A549 (cell line): ENCODE measurements around the gene MYO1E. TPM values are rescaled to one million over a fixed set of nuclear protein-coding genes. Genes with fewer than 3 reads are reported as not detected.

ENCODE experiments used
- ATAC-seq, 2 experiments: fragments of 200-7000 bp in 1 of 2; fragments of >200 bp in 1 of 2; cut with Nextera tagmentation in 1 of 2; cut with Tn5 transposase in 1 of 2; 3 replicates each; pipeline versions ENCODE4 v1.8.0 to v1.9.1; 2018 to 2020; ENCODE audit warnings: mild to moderate bottlenecking in 1 of 2, moderate library complexity in 1 of 2
- CTCF ChIA-PET: fragments of 300-600 bp; sonication (Branson Sonifier 250); formaldehyde crosslinking; extraction: SDS; loops from one replicate; lab custom pipeline; 2021; ENCODE audit warnings: antibody characterized with exemption, inconsistent platforms; lab: Yijun Ruan, JAX
- POLR2A ChIA-PET: fragments of 350-600 bp; formaldehyde crosslinking; extraction: SDS; loops from one replicate; lab custom pipeline; 2021; ENCODE audit warnings: antibody characterized with exemption, inconsistent platforms; lab: Yijun Ruan, JAX
- DNase-seq, 2 experiments: peaks; one replicate each; pipeline versions ENCODE4 v3.0.0 to v3.0.0-alpha.2; 2011 to 2016; ENCODE audit warnings: low read depth in 1 of 2, low spot score in 1 of 2
- FAIRE-seq: peaks from 2 replicates; lab custom pipeline; 2011; peaks lifted over from hg19 to GRCh38; lab: Jason Lieb, UNC
- H3K27ac ChIP-seq, 2 experiments: fragments of >200 bp; sonication (Bioruptor Twin); formaldehyde crosslinking; 3 replicates each; pipeline ENCODE4 v1.5.1; 2016 to 2017
- H3K4me1 ChIP-seq: fragments of >200 bp; sonication (Bioruptor Twin); formaldehyde crosslinking; 3 replicates; pipeline ENCODE4 v1.6.1; 2016
- H3K4me2 ChIP-seq: fragments of >200 bp; sonication (Bioruptor Twin); formaldehyde crosslinking; 3 replicates; pipeline ENCODE4 v1.6.1; 2016
- H3K4me3 ChIP-seq: fragments of >200 bp; sonication (Bioruptor Twin); formaldehyde crosslinking; 3 replicates; pipeline ENCODE4 v1.5.1; 2016
- H3K9me3 ChIP-seq: fragments of >200 bp; sonication (Bioruptor Twin); formaldehyde crosslinking; 3 replicates; pipeline ENCODE4 v1.6.1; 2016
- ATOH8 ChIP-seq: fragments of 250-450 bp; sonication (Bioruptor Pico); IDR thresholded peaks from 2 replicates; pipeline ENCODE4 v1.5.0; 2020; ENCODE audit warnings: low read depth, mild to moderate bottlenecking, moderate library complexity
- BHLHE40 ChIP-seq: IDR thresholded peaks from 2 replicates; pipeline ENCODE4 v1.6.1; 2012; ENCODE audit warnings: low read depth, low read length, inconsistent platforms
- CBX2 ChIP-seq: fragments of 200-600 bp; sonication (generic); IDR thresholded peaks from 2 replicates; pipeline ENCODE4 v1.6.1; 2016; ENCODE audit warnings: low read depth, mild to moderate bottlenecking, borderline replicate concordance
- CEBPB ChIP-seq, 2 experiments: fragments of >200 bp in 1 of 2; sonication (Bioruptor Twin) in 1 of 2; formaldehyde crosslinking in 1 of 2; IDR thresholded peaks; 2 replicates each; pipeline ENCODE4 v1.6.1; 2012 to 2016
- CHD4 ChIP-seq: fragments of 200-600 bp; sonication (generic); IDR thresholded peaks from 2 replicates; pipeline ENCODE4 v1.6.1; 2016; ENCODE audit warnings: antibody characterized with exemption, mild to moderate bottlenecking, borderline replicate concordance
- EHF ChIP-seq: fragments of 250-450 bp; sonication (Bioruptor Pico); IDR thresholded peaks from 2 replicates; pipeline ENCODE4 v1.5.0; 2020; ENCODE audit warnings: mild to moderate bottlenecking
- ELK1 ChIP-seq: fragments of 150-350 bp; IDR thresholded peaks from 2 replicates; pipeline ENCODE4 v1.6.1; 2014; ENCODE audit warnings: low read depth, mild to moderate bottlenecking, low read length
- ESRRA ChIP-seq: fragments of 150-350 bp; IDR thresholded peaks from 2 replicates; pipeline ENCODE4 v1.6.1; 2014; ENCODE audit warnings: mild to moderate bottlenecking, low read length, borderline replicate concordance
- HMGXB4 ChIP-seq: fragments of 250-450 bp; sonication (Bioruptor Pico); IDR thresholded peaks from 2 replicates; pipeline ENCODE4 v1.5.0; 2021; ENCODE audit warnings: mild to moderate bottlenecking, moderate library complexity, borderline replicate concordance
- JUN ChIP-seq, 2 experiments: fragments of >200 bp; sonication (Bioruptor Twin); formaldehyde crosslinking; IDR thresholded peaks; 2 replicates in 1 of 2; 3 replicates in 1 of 2; pipeline ENCODE4 v1.6.1; 2016 to 2017
- KDM1A ChIP-seq: fragments of 200-600 bp; sonication (generic); IDR thresholded peaks from 2 replicates; pipeline ENCODE4 v1.6.1; 2016; ENCODE audit warnings: low read depth, mild to moderate bottlenecking
- KDM5A ChIP-seq: fragments of 200-600 bp; sonication (generic); IDR thresholded peaks from 2 replicates; pipeline ENCODE4 v1.6.1; 2016; ENCODE audit warnings: antibody characterized with exemption, mild to moderate bottlenecking
- MAZ ChIP-seq: fragments of 150-350 bp; IDR thresholded peaks from 2 replicates; pipeline ENCODE4 v1.6.1; 2014; ENCODE audit warnings: antibody characterized with exemption, low read depth, low read length, borderline replicate concordance
- NFE2L2 ChIP-seq: fragments of 150-350 bp; conservative IDR thresholded peaks from 2 replicates; pipeline ENCODE4 v1.6.1; 2014; ENCODE audit warnings: low read length
- NPAS2 ChIP-seq: fragments of 250-450 bp; sonication (Bioruptor Pico); IDR thresholded peaks from 2 replicates; pipeline ENCODE4 v1.8.0; 2022; ENCODE audit warnings: mild to moderate bottlenecking, moderate library complexity, borderline replicate concordance
- PHF8 ChIP-seq: fragments of 200-600 bp; sonication (generic); IDR thresholded peaks from 2 replicates; pipeline ENCODE4 v1.6.1; 2016; ENCODE audit warnings: low read depth, mild to moderate bottlenecking, antibody characterized with exemption, moderate library complexity, borderline replicate concordance
- RARB ChIP-seq: fragments of 250-450 bp; sonication (Bioruptor Pico); IDR thresholded peaks from 2 replicates; pipeline ENCODE4 v1.8.0; 2021; ENCODE audit warnings: mild to moderate bottlenecking, moderate library complexity
- REST ChIP-seq: fragments of 200-600 bp; sonication (generic); IDR thresholded peaks from 2 replicates; pipeline ENCODE4 v1.6.1; 2016; ENCODE audit warnings: antibody characterized with exemption, mild to moderate bottlenecking, moderate library complexity
- RFX5 ChIP-seq: fragments of 450-650 bp; IDR thresholded peaks from 2 replicates; pipeline ENCODE4 v1.7.1; 2014; ENCODE audit warnings: antibody characterized with exemption, mild to moderate bottlenecking, moderate library complexity
- SREBF2 ChIP-seq: fragments of 450-650 bp; IDR thresholded peaks from 2 replicates; pipeline ENCODE4 v1.6.1; 2014; ENCODE audit warnings: mild to moderate bottlenecking, moderate library complexity
- TFCP2L1 ChIP-seq: fragments of 250-450 bp; sonication (Bioruptor Pico); IDR thresholded peaks from 2 replicates; pipeline ENCODE4 v1.5.0; 2021; ENCODE audit warnings: mild to moderate bottlenecking
- TP53 ChIP-seq: fragments of 250-450 bp; sonication (Bioruptor Pico); IDR thresholded peaks from 2 replicates; pipeline ENCODE4 v1.5.0; 2021; ENCODE audit warnings: mild to moderate bottlenecking, moderate library complexity
- USF2 ChIP-seq: fragments of 450-650 bp; IDR thresholded peaks from 2 replicates; pipeline ENCODE4 v1.6.1; 2014; ENCODE audit warnings: antibody characterized with exemption
- ZC3H11A ChIP-seq: fragments of 450-650 bp; IDR thresholded peaks from 2 replicates; pipeline ENCODE4 v1.6.1; 2014; ENCODE audit warnings: antibody characterized with exemption, mild to moderate bottlenecking
- WGBS: methylation state at CpG from one replicate; pipeline ENCODE4 v1.1.6; 2017; ENCODE audit errors: missing lambda C conversion rate; 5-methylcytosine and 5-hydroxymethylcytosine counted together
- polyA plus RNA-seq, 4 experiments: library from polyadenylated mRNA; depleted of rRNA in 3 of 4; stranded (reverse); fragments of >200 nt; fragmentation: RNase III in 1 of 4; extraction: RNeasy Plus Mini Kit Qiagen cat#74134 plus additional on column Dnase treatment in 1 of 4; gene quantifications; 2 replicates in 3 of 4; 3 replicates in 1 of 4; pipeline ENCODE4 v1.2.3, GENCODE V29; 2011 to 2017

Gene MYO1E
- polyA plus RNA-seq, 2 of the 4 experiments (the other 2 are of a cell fraction), result 202 to 497 TPM

- no peaks in the 10 kb centered on the region for H3K9me3 ChIP-seq
- POLR2A ChIA-PET, result interaction anchor here (0.7 kb wide), 1 partner anchor 39 kb away, joined by 4 read pairs; the partner anchor contains the start of gene MYO1E
- TF ChIP-seq BHLHE40 (no peak), REST (no peak), RFX5 (no peak), MAZ (no peak), JUN (IDR thresholded peaks at IDR 0.05) (no peak), CEBPB (IDR thresholded peaks at IDR 0.05) (peak in 1 of 2 experiments; percentile 43; a peak in 2 of 4 replicates), NFE2L2 (no peak), NPAS2 (CRISPR knock-in tag) (no peak)
- TF ChIP-seq, all 56 proteins: peak for 1
- Histone ChIP-seq H3K4me1 (peaks cover 81% of the 10 kb centered on the region), H3K4me3 (no peak overlapping the region), H3K4me2 (peak overlapping the region; percentile 77), H3K27ac (peak overlapping the region; percentile 9 to 85; a peak in 4 of 6 replicates)
- CTCF ChIA-PET, result interaction anchor here (1.2 to 1.8 kb wide), 2 partner anchors 54 to 160 kb away, joined by 3 to 4 read pairs; no protein-coding TSS in a partner anchor
- no peak for ATAC-seq
- 76% methylated on average over 3 of the region's 3 CpGs for WGBS
- FAIRE-seq, result no peak
- no peak for DNase-seq
Observed at GRCh38 chr15:59334076-59334415, 38.6 kb downstream of the MYO1E start.

GRCh38 chr15:59333401-59334075 is 39.1 kb downstream of the MYO1E start:
- POLR2A ChIA-PET, result interaction anchor here (0.7 kb wide), 1 partner anchor 39 kb away, joined by 4 read pairs; the partner anchor contains the start of gene MYO1E
- TF ChIP-seq PHF8, result no peak
- TF ChIP-seq MAZ, result no peak
- TF ChIP-seq, all 56 proteins: peak for 0
- H3K4me2 ChIP-seq, result peak overlapping the region; percentile 77

GRCh38 chr15:59332009-59332408 is 40.7 kb downstream of the MYO1E start:
- DNase-seq, result no peak
- Histone ChIP-seq H3K9me3 (no peaks in the 10 kb centered on the region), H3K4me1 (peaks cover 94% of the 10 kb centered on the region), H3K27ac (peak overlapping the region; percentile 9 to 85; a peak in 5 of 6 replicates), H3K4me2 (peak overlapping the region; percentile 77), H3K4me3 (no peak overlapping the region)
- ChIA-PET CTCF (no interaction called here), POLR2A (no interaction called here)
- no peak for FAIRE-seq
- no peak for ATAC-seq
- 72% methylated on average over 5 of the region's 5 CpGs for WGBS
- TF ChIP-seq EHF (CRISPR knock-in tag) (no peak), TP53 (CRISPR knock-in tag) (no peak), KDM1A (no peak), ATOH8 (CRISPR knock-in tag) (no peak), NFE2L2 (no peak), USF2 (no peak), ESRRA (no peak), RARB (CRISPR knock-in tag) (no peak), CHD4 (no peak), TFCP2L1 (CRISPR knock-in tag) (no peak), HMGXB4 (CRISPR knock-in tag) (no peak), CBX2 (no peak), SREBF2 (no peak), ZC3H11A (no peak), ELK1 (no peak), KDM5A (no peak)

More at GRCh38 chr15:59333401-59334075, 39.1 kb downstream of the MYO1E start:
- no peak overlapping the region for H3K4me3 ChIP-seq
- DNase-seq (no peak), FAIRE-seq (peak; percentile 73), ATAC-seq (no peak)
- CTCF ChIA-PET, result interaction anchor here (0.5 to 1.8 kb wide), 6 partner anchors 18 to 159 kb away, joined by 3 to 7 read pairs (median 4); no protein-coding TSS in a partner anchor
- H3K9me3 ChIP-seq, result no peaks in the 10 kb centered on the region
- peak overlapping the region; percentile 9 to 85; a peak in 4 of 6 replicates for H3K27ac ChIP-seq
- peaks cover 81% of the 10 kb centered on the region for H3K4me1 ChIP-seq
- WGBS, result 76% methylated on average over 6 of the region's 6 CpGs
